HL-60/S4 treated with retinoic acid at 250 ng/mL for 4 days and 3 days (cell line): ENCODE measurements around the gene FAM120B.

ENCODE experiments used
- in situ Hi-C: fragments of 300-500 bp; cut with MboI; formaldehyde crosslinking; loops from 2 replicates; pipeline ENCODE4 v1.7.0; 2022; ENCODE audit warnings: low sequenced_read_pairs

Gene FAM120B

DNA sequence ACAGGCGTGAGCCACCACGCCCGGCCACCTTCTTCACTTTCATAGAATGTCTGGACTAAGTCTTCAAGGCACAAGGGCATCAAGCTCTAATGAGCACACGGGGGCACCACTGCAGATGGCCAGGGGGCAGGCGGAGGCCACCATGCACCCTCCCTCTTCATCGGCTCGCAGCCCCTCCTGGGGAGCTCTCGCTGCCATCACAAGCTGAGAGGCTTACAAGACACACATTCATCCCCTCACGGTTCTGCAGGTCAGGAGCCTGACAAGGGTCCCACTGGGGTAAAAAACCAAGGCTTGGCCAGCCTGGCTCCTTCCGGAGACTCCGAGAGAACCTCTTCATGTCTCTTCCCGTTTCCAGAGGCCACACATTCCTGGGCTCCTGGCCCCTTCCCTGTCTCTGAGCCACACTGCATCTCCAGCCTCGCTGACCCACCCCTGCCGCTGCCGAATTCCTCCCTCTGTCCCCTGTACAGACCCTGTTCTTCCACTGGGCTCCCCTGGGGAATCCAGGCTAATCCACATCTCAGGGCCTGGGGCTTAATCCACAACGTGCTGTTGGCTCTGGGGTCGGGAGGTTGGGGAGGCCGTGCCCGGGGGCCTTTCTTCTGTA is 35.5 kb upstream of the FAM120B start:
- in situ Hi-C loops: no loop called here

GRCh38 chr6:170271771-170272314 is 34.7 kb upstream of the FAM120B start:
- in situ Hi-C loops: no loop called here

GRCh38 chr6:170272341-170273065 is 34.1 kb upstream of the FAM120B start:
- in situ Hi-C loops: no loop called here

DNA sequence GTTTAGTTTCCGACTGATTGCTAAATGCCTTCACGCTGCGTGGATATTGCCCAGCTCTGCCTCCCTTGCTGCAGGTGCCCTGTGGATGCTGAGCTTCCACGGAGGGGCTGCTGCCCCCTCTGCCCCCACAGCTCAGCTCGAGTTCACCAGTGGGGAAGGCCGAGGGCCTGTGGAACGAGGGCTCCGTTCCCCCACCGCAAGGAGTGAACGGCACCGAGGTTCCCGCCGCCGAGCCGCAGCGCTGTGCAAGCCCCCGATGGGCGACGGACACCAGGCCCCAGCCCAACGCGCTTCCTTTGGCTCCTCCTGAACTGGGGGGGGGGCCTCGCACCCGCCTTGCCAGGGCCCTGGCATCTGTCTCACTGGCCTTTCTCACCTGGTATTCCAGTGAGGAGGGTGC is 33.4 kb upstream of the FAM120B start:
- in situ Hi-C loops: no loop called here

- in situ Hi-C loops: no loop called here
Measured at GRCh38 chr6:170273681-170274080, 32.9 kb upstream of the FAM120B start.

DNA sequence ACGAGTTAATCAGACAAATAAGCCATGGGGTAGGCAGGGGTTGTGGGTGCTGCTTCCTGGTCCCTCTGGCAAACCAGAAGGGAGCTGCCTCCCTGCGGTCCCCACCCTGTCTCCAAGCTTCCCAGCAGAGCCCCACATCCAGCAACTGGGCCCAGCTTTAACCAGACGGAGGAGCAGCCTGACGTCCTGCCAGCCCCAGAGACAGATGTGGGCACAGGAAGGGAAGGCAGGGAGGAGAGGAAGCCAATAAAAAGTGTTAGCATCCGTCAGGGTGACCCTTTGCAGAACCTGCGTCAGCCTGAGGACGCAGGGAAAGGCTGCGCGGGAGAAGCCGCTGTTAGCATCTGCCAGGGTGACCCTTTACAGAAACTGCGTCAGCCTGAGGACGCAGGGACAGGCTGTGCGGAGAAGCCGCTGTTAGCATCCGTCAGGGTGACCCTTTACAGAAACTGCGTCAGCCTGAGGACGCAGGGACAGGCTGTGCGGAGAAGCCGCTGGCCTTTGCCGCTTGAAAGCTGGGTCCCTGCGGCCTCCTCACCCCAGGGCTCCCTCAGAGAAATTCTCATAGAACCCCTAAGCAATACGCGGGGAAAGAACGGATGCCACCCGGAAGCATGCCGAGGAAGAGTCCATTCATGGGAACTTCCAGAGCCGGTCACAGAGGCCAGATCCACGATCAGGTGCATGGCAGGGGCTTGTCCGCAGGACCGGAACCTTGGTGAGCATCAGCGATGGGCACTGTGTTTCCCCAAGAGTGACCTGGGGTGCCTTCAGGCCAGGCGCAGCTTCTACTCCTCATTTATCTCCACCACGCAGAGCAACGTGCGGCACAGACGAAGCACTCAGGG is 31.6 kb upstream of the FAM120B start:
- in situ Hi-C loops: no loop called here

- in situ Hi-C loops: no loop called here
Measured at GRCh38 chr6:170276369-170277057, 30.0 kb upstream of the FAM120B start.

DNA sequence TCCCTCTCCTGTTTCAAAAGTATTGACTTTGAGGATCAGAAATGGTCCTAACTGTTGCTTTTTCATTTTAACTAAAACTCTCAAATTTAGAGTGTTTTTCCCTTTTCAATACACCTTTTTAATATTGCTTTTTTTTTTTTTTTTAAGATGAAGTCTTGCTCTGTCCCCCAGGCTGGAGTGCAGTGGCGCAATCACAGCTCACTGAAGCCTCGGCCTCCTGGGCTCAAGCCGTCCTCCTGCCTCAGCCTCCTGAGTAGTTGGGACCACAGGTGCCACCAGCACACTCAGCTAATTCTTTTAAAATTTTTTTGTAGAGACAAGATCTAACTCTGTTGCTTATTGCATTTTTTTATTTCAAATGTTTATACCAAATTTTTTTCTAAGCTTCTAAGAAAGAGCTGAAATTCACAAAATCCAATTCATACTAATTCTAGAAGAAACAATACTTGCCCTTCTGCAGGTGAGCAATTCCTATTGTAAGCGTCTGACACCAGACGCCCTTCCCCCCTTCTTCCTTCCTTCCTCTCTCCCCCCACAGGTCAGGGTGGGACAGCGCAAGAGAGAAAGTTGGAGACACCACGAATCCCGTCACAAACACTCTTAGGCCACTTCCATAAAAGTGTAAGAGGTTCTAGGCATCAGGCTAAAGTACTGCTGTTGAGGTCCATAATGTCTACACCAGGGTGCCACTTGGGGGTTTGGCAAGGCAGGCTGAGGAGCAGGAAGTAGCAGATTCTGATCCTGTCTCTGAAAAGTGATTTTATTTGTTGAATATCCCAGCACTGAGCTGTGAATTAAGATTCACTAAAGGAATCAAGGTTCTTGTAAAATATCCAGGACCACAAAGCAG is 28.4 kb upstream of the FAM120B start:
- in situ Hi-C loops: no loop called here

- in situ Hi-C loops: no loop called here
Measured at GRCh38 chr6:170278743-170279094, 27.8 kb upstream of the FAM120B start.

GRCh38 chr6:170279426-170279825 is 27.1 kb upstream of the FAM120B start:
- in situ Hi-C loops: no loop called here

- in situ Hi-C loops: no loop called here
Measured at GRCh38 chr6:170279977-170280688, 26.4 kb upstream of the FAM120B start.

- in situ Hi-C loops: no loop called here
Measured at GRCh38 chr6:170280689-170281045, 25.9 kb upstream of the FAM120B start.

GRCh38 chr6:170281331-170282292 is 24.9 kb upstream of the FAM120B start:
- in situ Hi-C loops: no loop called here

GRCh38 chr6:170282512-170283158 is 23.9 kb upstream of the FAM120B start:
- in situ Hi-C loops: no loop called here

DNA sequence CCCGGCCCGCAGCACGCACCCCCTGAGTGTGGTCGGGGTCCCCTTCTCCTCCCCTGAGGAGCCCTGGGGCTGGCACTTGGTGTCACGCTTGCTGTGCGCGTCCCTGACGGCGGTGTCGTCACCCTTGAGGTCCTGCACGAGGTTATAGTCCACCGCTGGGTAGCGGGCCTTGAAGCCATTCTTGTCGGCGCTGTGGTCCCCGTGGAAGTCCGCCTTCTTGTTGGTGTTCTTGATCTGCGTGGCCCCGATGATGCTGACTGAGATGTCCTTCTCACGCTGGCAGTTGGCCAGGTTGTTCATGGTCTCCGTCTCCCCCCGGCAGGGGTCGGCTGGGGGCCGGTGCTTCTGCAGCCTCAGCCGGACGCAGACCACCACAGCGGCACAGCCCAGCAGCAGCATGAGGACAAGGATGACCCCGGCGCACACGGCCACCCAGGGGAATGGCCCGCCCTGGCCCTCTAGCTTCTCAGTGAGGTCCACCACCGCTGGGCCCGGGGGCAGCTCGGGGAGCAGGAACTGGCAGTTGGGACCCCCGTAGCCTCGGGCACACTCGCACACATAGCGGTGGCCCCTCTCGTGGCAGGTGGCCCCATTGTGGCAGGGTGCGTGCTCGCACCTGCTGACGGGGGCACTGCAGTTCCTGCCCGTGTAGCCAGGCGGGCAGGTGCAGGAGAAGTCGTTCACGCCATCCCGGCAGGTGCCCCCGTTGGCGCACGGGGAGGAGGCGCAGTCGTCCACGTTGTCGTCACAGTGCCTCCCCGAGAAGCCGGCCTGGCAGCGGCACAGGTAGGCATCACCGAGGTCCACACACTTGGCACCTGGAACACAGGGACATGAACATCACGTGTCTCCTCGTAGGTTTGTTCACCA is 23.1 kb upstream of the FAM120B start:
- in situ Hi-C loops: no loop called here

DNA sequence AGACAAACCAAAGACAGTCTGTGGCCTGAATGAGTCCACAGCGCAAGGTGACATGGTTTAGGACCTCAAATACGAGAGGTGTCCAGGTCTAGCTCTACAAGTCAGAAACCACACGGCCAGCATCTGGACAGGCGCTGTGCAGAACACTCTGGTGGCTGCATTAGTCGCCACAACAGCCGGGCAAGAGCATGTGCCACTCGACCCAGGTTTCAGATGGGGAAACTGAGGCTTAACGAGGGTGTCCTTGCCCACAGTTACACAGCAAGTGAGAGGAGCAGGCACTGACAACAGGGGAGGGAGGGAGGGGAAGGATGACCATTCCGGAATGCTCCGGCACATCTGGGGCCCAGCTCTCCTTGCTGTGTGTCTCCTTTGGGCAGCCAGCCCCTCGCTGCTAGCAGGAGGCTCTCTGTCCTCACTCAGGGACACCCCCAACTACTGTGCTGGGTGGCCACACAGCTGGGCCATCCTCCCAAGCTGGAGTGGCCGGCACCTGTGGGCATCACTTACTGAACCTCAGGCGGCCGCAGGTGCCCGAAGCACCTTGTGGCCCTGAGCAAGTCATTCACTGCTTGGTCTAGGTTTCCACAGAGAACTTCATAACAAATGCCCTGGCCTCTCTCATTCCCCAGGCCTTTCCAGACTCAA is 22.3 kb upstream of the FAM120B start:
- in situ Hi-C loops: no loop called here
